NB4 (cell line): ENCODE data around the gene FBXO47.

Source experiments
- DNase-seq: peaks from one replicate; pipeline ENCODE4 v3.0.0; 2010; ENCODE audit warnings: low read depth
- H3K4me3 ChIP-seq: one replicate; pipeline ENCODE4 v1.5.1; 2011; ENCODE audit warnings: mild to moderate bottlenecking, low read depth, low read length, moderate library complexity
- CTCF ChIP-seq: IDR thresholded peaks from one replicate; pipeline ENCODE4 v1.5.1; 2012; ENCODE audit warnings: low read depth, low read length
- MAX ChIP-seq: IDR thresholded peaks from 2 replicates; pipeline ENCODE4 v1.6.1; 2011; ENCODE audit warnings: low read depth, low read length
- MYC ChIP-seq: IDR thresholded peaks from 2 replicates; pipeline ENCODE4 v1.6.1; 2011; ENCODE audit warnings: low read depth, low read length
- POLR2A ChIP-seq: IDR thresholded peaks from 2 replicates; pipeline ENCODE4 v1.6.1; 2011; ENCODE audit warnings: mild to moderate bottlenecking; ENCODE audit not compliant: insufficient read length; ENCODE audit errors: extremely low read depth

Gene FBXO47

DNA sequence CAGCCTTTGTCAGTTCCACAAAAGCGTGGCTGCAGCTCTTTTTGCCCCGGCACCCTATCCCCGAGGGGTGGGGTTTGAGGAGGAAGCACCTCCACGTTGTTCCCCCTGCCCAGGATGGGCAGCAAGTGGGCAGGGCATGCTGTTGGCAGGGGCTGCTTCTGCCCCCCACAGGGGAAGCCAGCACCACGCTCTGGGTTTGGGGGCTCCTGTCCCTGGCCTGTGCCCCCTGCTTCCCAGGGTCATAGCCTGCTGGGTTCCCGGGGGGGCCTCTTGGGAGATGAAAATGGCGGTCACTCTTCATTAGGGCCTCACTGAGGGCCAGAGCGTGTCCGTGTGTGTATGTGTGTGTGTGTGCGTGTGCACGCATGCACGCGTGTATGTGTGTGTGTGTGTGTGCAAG is 74.6 kb downstream of the FBXO47 start:
- DNase-seq, result peak; percentile 40
- no peak for TF ChIP-seq CTCF
- no peak for TF ChIP-seq MYC
- TF ChIP-seq POLR2A, result no peak
- no peak for TF ChIP-seq MAX
- H3K4me3 ChIP-seq, result no peak overlapping the region

GRCh38 chr17:38892083-38892482 is 75.1 kb downstream of the FBXO47 start:
- no peak for TF ChIP-seq POLR2A
- TF ChIP-seq MAX, result no peak
- no peak for TF ChIP-seq MYC
- no peak for TF ChIP-seq CTCF
- no peak for DNase-seq
- H3K4me3 ChIP-seq, result no peak overlapping the region

DNA sequence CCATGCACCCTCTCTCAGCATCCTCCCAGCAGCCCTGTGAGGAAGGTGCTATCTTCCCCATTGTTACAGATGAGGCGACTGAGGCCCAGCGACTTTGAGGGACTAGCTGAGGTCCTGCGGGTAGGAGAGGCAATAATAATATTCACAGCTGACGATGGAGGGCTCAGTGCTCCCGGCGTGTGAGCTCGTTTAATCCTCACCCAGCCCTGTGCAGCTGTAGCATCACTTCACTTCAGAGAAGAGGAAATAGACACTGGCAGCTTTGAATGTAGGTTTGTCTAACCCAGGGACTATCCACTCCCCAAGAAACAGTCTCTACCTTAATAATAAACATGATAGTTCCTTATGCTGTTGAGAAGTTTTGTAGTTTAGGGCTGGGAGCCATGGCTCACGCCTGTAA is 75.8 kb downstream of the FBXO47 start:
- no peak overlapping the region for H3K4me3 ChIP-seq
- TF ChIP-seq MYC, result no peak
- no peak for TF ChIP-seq CTCF
- TF ChIP-seq MAX, result no peak
- TF ChIP-seq POLR2A, result no peak
- DNase-seq, result no peak

GRCh38 chr17:38890410-38890746 is 76.8 kb downstream of the FBXO47 start:
- no peak for DNase-seq
- H3K4me3 ChIP-seq, result no peak overlapping the region
- TF ChIP-seq POLR2A, result no peak
- TF ChIP-seq MAX, result no peak
- no peak for TF ChIP-seq MYC
- no peak for TF ChIP-seq CTCF

- no peak overlapping the region for H3K4me3 ChIP-seq
- TF ChIP-seq POLR2A, result no peak
- TF ChIP-seq CTCF, result no peak
- no peak for TF ChIP-seq MYC
- no peak for TF ChIP-seq MAX
- DNase-seq, result no peak
Measured at GRCh38 chr17:38889745-38890409, 77.3 kb downstream of the FBXO47 start.

DNA sequence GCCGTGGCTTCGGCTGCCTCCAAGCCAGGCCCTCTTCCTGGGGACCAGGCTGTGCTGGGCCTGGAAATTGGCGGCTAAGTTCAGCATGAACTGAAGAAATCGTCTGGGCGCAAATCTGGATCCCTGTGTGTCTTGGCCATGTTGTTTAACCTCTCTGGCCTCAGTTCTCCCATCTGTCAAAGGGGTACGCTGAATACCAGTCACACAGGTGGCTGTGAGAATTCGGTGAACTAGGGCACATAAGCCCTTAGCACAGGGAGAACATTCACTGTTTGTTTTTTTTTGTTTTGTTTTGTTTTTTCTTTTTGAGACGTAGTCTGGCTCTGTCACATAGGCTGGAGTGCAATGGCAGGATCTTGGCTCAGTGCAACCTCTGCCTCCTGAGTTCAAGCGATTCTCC is 78.4 kb downstream of the FBXO47 start:
- no peak for DNase-seq
- TF ChIP-seq CTCF (no peak), POLR2A (no peak), MAX (no peak), MYC (no peak)
- H3K4me3 ChIP-seq, result no peak overlapping the region
